ENCODE results near the gene CCDC174.
"Not testable (repeated sequence)": the region's sequence is repeated elsewhere in the genome, so short reads cannot be mapped to it uniquely, and the experiment has no call there.

CCDC174 gene

DNA sequence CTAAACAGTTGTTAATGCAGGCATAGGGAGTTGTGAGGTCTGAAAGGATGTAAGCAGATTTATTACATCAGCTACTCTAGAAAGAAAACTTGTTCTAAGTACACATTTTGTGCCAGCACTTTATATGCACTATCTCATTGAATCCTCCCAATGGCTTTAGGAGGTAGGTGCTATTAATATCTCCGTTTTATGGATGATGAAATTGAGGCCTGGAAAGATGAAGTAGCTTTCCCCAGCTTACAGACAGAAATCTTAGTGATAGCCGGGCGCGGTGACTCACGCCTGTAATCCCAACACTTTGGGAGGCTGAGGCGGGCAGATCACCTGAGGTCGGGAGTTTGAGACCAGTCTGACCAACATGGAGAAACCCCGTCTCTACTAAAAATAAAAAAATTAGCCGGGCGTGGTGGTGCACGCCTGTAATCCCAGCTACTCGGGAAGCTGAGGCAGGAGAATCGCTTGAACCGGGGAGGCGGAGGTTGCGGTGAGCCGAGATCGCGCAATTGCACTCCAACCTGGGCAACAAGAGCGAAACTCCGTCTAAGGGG is 872 bp downstream of the CCDC174 start:
- not testable (repeated sequence) for DNase-seq (ENCODE audit: low read depth in 2 of 2)

GRCh38 chr3:14657579-14657978 is 6.0 kb downstream of the CCDC174 start:
- DNase-seq (ENCODE audit: low read depth in 2 of 2), result no peak

DNA sequence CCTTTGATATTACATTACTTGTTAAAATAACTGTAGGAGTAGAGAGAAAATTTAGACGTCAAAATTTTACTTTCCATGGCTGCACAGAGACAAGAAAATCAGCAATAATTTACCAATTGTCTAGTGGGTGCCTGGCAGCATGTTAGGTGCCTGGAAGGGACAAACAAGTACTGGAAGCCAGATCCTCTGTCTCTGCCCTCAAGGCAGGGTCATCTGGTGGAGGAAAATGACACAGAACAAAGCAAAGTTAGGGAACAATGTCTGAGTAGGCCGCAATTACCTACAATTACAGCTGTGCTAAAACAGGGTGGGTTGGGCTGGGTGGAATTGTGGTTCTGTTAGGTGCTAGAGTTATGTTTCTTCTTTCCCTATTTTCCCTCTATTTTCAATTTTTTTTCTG is 7.4 kb downstream of the CCDC174 start:
- DNase-seq (ENCODE audit: low read depth in 2 of 2), result no peak

- DNase-seq (ENCODE audit: low read depth in 2 of 2), result no peak
Measured at GRCh38 chr3:14660942-14661341, 9.4 kb downstream of the CCDC174 start.

- no peak for DNase-seq (ENCODE audit: low read depth in 2 of 2)
Measured at GRCh38 chr3:14663396-14664135, 12.0 kb downstream of the CCDC174 start.

- no peak for DNase-seq (ENCODE audit: low read depth in 2 of 2)
Measured at GRCh38 chr3:14664170-14664569, 12.6 kb downstream of the CCDC174 start.

DNA sequence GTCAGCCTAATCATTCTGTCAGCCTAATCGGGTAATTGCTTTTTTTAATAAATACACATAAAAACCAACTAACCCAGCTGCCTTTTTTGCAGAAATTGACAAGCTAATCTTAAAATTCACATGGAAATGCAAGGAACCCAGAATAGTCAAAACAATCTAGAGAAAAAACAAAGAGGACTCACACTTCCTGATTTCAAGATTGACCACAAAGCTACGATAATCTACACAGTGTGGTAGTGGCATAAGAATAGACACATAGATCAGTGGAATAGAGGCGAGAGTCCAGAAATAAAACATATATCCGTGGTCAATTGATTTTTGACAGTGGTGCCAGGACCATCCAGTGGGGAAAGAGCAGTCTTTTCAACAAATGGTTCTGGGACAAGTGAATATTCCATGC is 21.0 kb downstream of the CCDC174 start:
- no peak for DNase-seq (ENCODE audit: low read depth in 2 of 2)

- no peak for DNase-seq (ENCODE audit: low read depth in 2 of 2)
Measured at GRCh38 chr3:14674841-14675240, 23.3 kb downstream of the CCDC174 start, which contains the start of gene C3orf20. Gene C3orf20 (plus strand): TSS chr3:14675141. CDS start chr3:14682714, 7,573 bp downstream.

DNA sequence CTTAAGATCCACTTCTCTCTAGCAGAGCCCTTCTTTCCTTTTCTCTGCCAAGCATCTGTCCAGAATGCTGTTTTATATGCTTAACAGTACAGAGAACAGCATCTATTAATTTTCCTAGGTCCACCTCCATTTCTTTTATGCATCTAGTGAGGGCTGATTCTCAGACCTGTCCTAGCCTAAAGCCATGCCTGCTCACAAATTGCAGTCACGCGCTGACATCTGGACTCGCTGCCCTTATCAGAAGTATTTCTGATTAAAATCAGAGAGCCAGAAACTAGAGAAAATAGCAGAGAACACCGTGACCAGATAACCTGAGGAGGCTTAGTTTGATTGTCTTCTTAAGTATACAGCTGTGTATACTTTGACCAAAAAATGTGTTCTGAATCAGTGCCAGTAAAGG is 25.3 kb downstream of the CCDC174 start:
- no peak for DNase-seq (ENCODE audit: low read depth in 2 of 2)

DNA sequence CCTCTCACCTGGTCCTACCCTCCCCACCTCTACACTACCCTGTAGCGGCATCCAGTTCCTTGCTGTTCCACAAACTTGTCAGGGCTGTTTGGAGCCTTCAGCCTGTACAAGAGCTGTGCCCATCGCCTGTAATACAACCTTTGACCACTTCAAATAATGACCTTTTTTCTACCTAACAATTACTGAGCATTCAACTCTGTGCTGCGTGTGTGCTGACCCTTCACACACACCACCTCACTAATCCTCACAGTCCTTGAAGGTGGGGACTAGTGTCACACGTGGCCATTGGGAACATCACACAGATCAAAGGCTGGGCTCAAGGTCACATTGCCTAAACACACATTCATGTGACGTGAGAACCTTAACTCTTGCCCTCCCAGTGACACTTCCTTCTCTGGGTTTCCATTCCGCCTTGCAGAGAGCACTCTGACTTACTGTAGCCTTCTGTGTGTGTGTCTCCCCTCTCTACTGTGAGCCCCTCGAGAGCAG is 26.5 kb downstream of the CCDC174 start:
- DNase-seq (ENCODE audit: low read depth in 2 of 2), result no peak

DNA sequence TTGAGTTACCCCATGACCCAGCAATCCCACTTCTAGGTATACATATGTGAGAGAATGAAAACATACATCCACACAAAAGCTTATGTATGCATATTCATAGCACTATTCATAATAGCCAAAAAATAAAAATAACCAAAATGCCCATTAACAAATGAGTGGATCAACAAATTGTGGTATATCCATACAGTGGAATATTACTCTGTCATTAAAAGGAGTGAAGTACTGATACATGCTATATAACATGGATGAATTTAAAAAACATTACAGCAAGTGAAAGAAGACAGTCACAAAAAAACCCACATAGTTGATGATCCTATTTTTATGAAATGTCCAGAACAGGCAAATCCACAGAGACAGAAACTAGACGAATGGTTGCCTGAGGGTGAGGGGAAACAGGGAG is 28.6 kb downstream of the CCDC174 start:
- no peak for DNase-seq (ENCODE audit: low read depth in 2 of 2)

GRCh38 chr3:14680716-14681115 is 29.2 kb downstream of the CCDC174 start:
- no peak for DNase-seq (ENCODE audit: low read depth in 2 of 2)

DNA sequence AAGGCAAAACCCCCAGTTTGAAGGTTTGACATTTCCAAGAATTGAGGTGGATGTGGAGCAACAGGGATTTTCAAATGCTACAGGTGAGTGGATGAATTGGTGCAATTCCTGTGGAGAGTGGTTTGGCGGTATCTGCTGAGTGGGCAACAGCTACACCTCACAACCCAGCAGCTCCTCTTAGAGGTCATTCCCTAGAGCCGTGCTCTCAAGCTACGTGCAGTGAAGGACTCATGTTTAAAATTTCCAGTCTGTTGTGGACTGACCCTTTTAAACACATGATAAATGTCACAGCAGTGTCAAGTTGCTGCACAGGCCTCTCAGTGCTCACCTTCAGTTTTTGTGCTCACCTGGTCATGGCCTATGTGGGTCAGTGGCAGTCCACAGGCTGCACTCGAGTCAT is 32.9 kb downstream of the CCDC174 start:
- DNase-seq (ENCODE audit: low read depth in 2 of 2), result no peak

DNA sequence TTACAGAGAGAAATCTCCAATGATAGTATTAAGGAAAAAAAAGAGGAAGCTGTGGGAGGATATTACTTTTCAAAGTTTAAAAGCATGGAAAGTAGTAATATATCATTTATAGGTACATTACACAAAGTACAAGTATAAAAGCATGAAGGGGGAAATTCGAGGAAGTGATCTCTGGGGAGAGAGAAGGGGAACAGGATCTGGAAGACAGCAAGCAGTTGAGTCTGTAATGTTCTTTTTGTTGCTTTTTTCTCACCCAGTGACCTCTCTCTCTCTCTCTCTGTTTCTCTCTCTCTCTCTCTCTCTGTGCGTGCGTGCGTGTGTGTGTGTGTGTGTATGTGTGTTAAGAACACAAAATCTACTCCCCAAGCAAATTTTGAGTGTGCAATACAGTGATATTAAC is 33.6 kb downstream of the CCDC174 start:
- DNase-seq (ENCODE audit: low read depth in 2 of 2), result no peak

- DNase-seq (ENCODE audit: low read depth in 2 of 2), result no peak
Measured at GRCh38 chr3:14687360-14687759, 35.8 kb downstream of the CCDC174 start.

DNA sequence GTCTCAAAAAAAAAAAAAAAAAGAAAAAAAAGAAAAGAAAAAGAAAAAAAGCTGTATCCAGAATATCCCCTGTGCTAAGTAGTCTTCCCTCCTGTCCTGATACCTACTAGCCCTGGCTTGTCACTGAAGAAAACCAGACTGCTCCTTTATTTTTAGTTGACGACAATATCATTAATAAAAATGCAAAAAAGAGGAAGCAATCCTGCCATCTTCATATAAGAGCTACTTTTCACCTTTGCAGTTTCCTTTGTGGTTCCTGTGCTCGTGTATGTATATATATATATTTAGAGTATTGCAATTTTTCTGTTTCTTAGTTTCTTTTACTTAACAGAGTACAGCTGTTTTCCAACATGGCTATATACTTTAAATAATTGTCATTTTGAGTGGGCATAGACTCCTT is 37.0 kb downstream of the CCDC174 start:
- DNase-seq (ENCODE audit: low read depth in 2 of 2), result no peak

DNA sequence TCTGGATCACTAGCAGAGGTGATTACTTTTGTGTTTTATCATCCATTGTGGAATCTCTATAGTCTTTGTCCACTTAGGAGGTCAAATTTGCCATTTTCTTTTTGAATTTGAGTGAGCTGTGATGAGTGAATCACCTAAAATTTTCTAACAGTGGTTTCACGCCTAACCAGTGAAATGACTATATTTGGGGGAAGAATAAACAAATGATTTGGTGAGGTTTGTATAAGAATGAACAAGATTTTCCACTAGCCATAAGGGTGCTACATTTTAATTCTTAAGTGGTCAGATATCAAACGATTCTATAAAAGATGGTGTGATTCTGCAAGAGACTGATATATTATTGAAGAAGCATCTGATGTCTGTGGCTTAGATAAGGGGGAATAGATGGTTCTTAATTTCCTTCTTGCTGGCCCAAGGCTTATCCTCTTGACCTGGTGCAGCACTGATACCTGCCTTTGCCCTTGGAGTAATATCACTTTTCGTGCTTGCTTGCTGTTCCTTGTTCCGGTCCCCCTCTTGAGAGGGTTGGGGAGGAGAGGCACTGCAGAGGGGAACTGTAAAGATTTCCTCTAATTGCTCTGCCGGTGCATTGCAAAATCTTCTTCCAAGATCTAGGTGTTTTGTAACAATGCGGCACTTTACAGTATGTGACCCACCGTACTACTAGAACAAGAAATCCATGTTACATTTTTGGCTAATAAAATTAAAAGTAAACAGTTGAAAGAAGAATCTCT is 37.9 kb downstream of the CCDC174 start:
- no peak for DNase-seq (ENCODE audit: low read depth in 2 of 2)

DNA sequence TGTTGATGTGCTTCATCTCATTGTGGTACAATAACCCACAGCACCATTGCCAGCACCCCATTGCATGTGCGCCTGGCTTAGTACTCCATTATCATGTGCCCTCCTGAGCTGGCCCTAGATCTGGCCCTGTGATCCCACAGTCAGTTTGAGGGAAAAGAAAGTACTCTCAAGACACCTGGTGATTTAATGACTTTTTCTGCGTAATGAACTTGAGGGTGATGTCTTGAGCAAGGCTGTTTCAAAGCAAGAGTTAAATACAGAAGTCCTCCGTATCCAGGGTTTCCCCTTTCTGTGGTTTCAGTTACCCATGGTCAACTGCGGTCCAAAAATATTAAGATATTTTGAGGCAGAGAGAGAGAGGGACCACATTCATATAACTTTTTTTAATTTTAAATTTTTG is 39.7 kb downstream of the CCDC174 start:
- DNase-seq (ENCODE audit: low read depth in 2 of 2), result no peak

DNA sequence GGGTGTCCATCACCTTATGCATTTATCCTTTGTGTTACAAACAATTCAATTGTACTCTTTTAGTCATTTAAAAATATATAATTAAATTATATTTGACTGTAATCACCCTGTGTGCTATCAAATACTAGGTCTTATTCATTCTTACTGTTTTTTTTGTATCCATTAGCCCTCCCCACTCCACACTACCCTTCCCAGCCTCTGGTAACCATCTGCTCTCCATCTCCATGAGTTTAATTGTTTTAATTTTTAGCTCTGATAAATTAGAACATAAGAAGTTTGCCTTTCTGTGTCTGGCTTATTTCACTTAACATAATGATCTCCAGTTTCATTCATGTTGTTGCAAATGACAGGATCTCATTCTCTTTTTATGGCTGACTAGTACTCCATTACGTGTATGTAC is 40.2 kb downstream of the CCDC174 start:
- no peak for DNase-seq (ENCODE audit: low read depth in 2 of 2)

DNA sequence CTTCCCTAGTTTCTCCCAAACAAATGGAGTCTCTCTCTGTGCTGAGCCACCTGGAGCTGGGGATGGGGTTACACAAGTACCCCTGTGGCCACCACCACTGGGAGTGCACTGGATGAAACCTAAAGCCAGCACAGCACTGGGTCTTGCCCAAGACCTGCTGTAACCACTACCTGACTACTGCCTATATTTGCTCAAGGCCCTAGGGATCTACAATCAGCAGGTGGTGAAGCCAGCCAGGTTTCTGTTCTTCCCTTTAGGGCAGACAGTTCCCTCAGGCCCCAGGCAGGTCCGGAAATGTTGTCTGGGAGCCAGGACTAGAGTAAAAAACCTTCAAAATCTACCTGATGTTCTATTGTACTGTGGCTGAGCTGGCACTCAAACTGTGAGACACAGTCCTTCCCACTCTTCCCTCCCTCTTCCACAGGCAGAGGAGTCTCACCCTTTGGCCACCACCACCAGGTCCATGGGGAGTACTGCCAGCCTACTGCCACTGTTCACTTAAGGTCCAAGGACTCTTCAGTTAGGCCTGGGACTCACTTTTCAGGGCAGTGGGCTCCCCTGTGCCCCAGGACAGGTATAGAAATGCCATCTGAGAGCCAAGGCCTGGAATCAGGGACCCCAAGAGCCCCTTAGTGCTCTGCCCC is 47.2 kb downstream of the CCDC174 start:
- no peak for DNase-seq (ENCODE audit: low read depth in 2 of 2)

DNA sequence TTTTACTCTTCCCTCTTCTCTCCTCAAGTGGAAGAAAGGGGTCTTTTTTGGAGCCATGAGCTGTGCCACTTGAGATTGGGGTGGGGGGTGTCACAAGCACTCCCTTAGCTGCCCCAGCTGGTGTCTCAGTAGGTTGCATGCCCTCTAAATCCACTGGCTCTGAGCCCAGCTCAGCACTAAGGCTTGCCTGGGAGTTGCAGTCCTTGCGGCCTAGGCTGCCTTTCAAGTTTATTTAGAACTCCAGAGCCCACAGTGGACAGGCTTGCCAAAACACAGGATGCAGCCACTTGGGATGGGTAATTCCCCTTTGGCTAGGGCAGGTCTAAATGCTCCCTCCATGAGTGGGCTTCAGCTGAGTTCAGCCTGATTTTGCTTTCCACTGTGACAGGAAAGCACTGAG is 48.1 kb downstream of the CCDC174 start:
- no peak for DNase-seq (ENCODE audit: low read depth in 2 of 2)

DNA sequence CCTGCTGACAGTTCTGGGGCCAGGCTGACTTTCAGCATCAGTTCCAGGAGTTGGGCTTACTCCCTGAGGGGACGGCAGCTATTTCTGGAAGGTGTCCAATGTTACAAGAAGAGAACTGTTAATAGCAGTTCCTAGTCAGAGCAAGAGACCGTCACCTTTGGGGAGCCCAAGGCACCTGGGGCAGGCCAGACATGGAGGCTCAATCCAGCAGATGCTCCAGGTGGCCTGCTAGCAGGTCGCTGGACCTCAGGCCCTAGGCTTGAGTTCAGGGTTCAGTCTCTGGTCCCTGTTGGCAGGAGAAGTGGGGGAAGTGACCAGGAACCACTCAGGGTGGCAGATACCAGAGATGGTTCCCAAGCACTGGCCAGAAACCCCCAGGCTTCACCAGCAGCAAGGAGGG is 49.3 kb downstream of the CCDC174 start:
- DNase-seq (ENCODE audit: low read depth in 2 of 2), result no peak

All from fibroblast of skin of left quadriceps (primary cell).